Measurements from ENCODE around the gene MORF4L1. TPM values are rescaled to one million over a fixed set of nuclear protein-coding genes. Genes with fewer than 3 reads are reported as not detected.

MORF4L1 gene
- total RNA-seq, 1 donor from 2014 or later, result 343 TPM

GRCh38 chr15:78944669-78945407, 72.1 kb downstream of the MORF4L1 start, which contains the start of gene CTSH:
Gene CTSH, minus strand, starts transcription at chr15:78945046. Its CDS starts 65 bp downstream, at chr15:78944981.
- DNase-seq (ENCODE audit: low read depth, low spot score), result no peak

GRCh38 chr15:78946493-78946892, 73.8 kb downstream of the MORF4L1 start:
- no peak for DNase-seq (ENCODE audit: low read depth, low spot score)

- no peak for DNase-seq (ENCODE audit: low read depth, low spot score)
Observed at GRCh38 chr15:78947506-78947905, 74.8 kb downstream of the MORF4L1 start.

Other genes starting within 250 kb of the MORF4L1 start
- not detected in 2 replicates for gene CHRNB4, start 231.7 kb upstream of the MORF4L1 start, total RNA-seq
- 6.6 and 11.5 TPM in 2 replicates for gene ADAMTS7, start 61.4 kb upstream of the MORF4L1 start, total RNA-seq
- gene CTSH, start 72.2 kb downstream of the MORF4L1 start, total RNA-seq, result 0.79 and 14.1 TPM in 2 replicates
- not detected in 2 replicates for gene RASGRF1, start 217.9 kb downstream of the MORF4L1 start, total RNA-seq